Psoas muscle (tissue), 8 donors: ENCODE results near the gene MUTYH. TPM values are rescaled to one million over a fixed set of nuclear protein-coding genes. Genes with fewer than 3 reads are reported as not detected.

Source experiments
- ATAC-seq, 4 donors: fragments of 200-7000 bp; cut with Tn5 transposase; one replicate each; pipeline ENCODE4 v1.9.1; 2020; ENCODE audit warnings: moderate library complexity in 3 of 4, mild to moderate bottlenecking in 2 of 4
- DNase-seq, 2 donors: peaks; one replicate each; pipeline ENCODE4 v3.0.0-alpha.2; 2020
- H3K27ac ChIP-seq: fragments of 200-600 bp; one replicate; pipeline ENCODE4 v1.8.0; 2022
- H3K27me3 ChIP-seq, 3 donors: fragments of 200-600 bp in 1 of 3; one replicate each; pipeline versions ENCODE4 v1.6.1 to v1.8.0; 2013 to 2022; ENCODE audit warnings: low read length in 2 of 3, mild to moderate bottlenecking in 2 of 3, moderate library complexity in 1 of 3; ENCODE audit not compliant: insufficient read depth in 3 of 3
- H3K36me3 ChIP-seq, 2 donors: fragments of 200-600 bp in 1 of 2; one replicate each; pipeline versions ENCODE4 v1.6.1 to v1.8.0; 2013 to 2022; ENCODE audit warnings: low read depth in 1 of 2, mild to moderate bottlenecking in 1 of 2, moderate library complexity in 1 of 2; ENCODE audit not compliant: insufficient read depth in 1 of 2
- H3K4me1 ChIP-seq: fragments of 200-600 bp; one replicate; pipeline ENCODE4 v1.8.0; 2022
- H3K4me3 ChIP-seq: fragments of 200-600 bp; one replicate; pipeline ENCODE4 v1.8.0; 2022; ENCODE audit warnings: mild to moderate bottlenecking
- H3K9me3 ChIP-seq: fragments of 200-600 bp; one replicate; pipeline ENCODE4 v1.8.0; 2022
- WGBS, 3 donors: extraction: QIAGEN DNeasy Blood & Tissue Kit; methylation state at CpG; one replicate each; pipeline versions ENCODE4 v1.1.6 to v1.1.7; 2013; 5-methylcytosine and 5-hydroxymethylcytosine counted together
- intact Hi-C, 2 donors: fragments of 100-400 bp; cut with DNase I; formaldehyde crosslinking; loops; one replicate each; pipeline versions ENCODE4 v1.11.0 to v1.14.2; 2022
- polyA plus RNA-seq, 3 donors: library from polyadenylated mRNA; stranded (reverse); fragments of 200-250 nt; gene quantifications; one replicate each; pipeline ENCODE4 v1.2.3, GENCODE V29; 2013
- total RNA-seq, 4 donors: library from RNA; stranded (reverse); fragmentation: NEBNext Ultra II Directional in 2 of 4; extraction: Animal tissue kit (Norgen Biotek cat#: 25700) in 2 of 4; gene quantifications; one replicate each; pipeline versions ENCODE4 v1.2.1 to v1.2.4, GENCODE V29; 2021 to 2023
- TF ChIP-seq, protein P1 (sequence below): fragments of 200-600 bp; IDR thresholded peaks from one replicate; pipeline ENCODE4 v1.8.0; 2022; ENCODE audit warnings: antibody characterized with exemption
- donor health status: healthy with polysubstance abuse.
- donor health status: DM: no; HTN: no; CAD: no; lungs with moderate emphysema.
- donor health status: Bipolar disorder and iron deficiency.
- donor health status: healthy.
- donor health status: DM: yes; HTN: yes; CAD: no.
- donor health status: DM: no; HTN: no; CAD: no.
- donor health status: DM: no; HTN: no; CAD: no.
- donor health status: DM: yes; HTN: yes; CAD: no.

The MUTYH gene
- total and polyA plus RNA-seq, 7 donors: 7.7 to 16.6 (median 8.4) TPM

DNA sequence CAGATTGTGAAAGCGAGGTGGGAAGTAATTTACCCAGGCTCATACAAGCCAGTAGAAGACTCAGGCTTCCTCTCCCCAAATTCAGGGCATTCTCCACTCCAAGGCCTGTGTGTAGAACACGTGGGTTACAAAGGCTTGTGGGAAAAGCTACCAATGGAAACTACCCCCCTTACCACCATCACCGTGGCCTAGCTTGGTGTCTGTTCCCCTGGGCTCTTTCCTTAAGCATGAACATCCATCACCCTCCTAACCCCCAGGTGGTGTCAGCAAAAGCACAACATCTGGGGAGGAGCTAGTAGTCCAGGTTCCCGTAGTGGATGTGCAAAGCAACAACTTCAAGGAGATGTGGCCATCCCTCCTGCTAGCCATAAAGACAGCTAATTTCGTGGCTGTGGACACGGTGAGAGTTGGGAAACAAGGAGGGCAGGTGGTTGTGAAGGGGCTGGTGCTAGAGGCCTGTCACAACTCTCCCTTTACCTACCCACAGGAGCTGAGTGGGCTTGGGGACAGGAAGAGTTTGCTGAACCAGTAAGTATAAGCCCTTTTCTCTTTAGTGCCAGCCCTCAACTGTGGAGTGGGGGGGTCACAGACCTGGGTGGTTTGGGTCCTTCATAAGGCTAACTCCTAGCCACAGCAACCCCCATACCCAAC, 701 bp upstream of the MUTYH start:
- peaks cover 8 to 47% of the 10 kb centered on the region in 2 donors for H3K36me3 ChIP-seq
- H3K9me3 ChIP-seq: no peaks in the 10 kb centered on the region
- H3K4me3 ChIP-seq: peak overlapping the region; percentile 91
- DNase-seq: no peak
- WGBS, 3 donors: 19 to 28% (median 23%) methylated on average over 6 of the region's 6 CpGs
- intact Hi-C loops: no loop called here
- TF ChIP-seq, protein P1, sequence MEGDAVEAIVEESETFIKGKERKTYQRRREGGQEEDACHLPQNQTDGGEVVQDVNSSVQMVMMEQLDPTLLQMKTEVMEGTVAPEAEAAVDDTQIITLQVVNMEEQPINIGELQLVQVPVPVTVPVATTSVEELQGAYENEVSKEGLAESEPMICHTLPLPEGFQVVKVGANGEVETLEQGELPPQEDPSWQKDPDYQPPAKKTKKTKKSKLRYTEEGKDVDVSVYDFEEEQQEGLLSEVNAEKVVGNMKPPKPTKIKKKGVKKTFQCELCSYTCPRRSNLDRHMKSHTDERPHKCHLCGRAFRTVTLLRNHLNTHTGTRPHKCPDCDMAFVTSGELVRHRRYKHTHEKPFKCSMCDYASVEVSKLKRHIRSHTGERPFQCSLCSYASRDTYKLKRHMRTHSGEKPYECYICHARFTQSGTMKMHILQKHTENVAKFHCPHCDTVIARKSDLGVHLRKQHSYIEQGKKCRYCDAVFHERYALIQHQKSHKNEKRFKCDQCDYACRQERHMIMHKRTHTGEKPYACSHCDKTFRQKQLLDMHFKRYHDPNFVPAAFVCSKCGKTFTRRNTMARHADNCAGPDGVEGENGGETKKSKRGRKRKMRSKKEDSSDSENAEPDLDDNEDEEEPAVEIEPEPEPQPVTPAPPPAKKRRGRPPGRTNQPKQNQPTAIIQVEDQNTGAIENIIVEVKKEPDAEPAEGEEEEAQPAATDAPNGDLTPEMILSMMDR: no peak
- peak in 1 of 4 donors; percentile 3 for ATAC-seq
- no peaks in the 10 kb centered on the region for H3K27me3 ChIP-seq
- peaks cover 17% of the 10 kb centered on the region for H3K4me1 ChIP-seq
- H3K27ac ChIP-seq: peak overlapping the region; percentile 99

DNA sequence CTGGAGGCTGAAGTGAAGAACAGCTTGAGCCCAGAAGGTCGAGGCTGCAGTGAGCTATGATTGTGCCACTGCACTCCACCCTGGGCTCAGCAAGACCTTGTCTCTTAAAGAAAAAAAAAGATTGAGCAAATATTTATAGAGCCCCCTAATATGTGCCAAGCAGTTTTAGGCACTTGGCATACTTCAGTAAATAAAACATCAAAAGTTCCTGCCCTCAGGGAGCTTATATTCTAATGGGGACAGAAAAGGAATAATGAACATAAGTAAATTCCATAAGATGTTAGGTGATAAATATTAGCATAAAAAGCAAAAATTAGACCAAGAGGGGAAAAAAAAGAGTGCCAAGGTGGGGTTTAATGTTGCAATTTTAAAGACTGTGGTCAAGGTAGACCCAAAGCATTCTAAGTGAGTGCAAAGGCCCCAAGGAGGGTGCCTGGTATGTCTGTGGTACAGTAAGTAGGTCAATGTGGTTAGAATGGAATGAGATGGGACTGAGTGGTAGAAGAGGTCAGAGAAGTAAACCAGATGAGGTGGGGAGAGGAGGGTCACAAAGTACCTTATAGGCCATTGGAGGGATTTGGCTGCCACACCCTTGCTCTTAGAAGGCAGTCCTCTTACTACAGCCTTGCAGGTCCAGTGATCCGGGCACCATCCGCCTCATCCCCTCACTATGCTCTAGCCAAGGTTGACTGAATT, 2.5 kb downstream of the MUTYH start:
- H3K4me1 ChIP-seq: peaks cover 17% of the 10 kb centered on the region
- peaks cover 6 to 35% of the 10 kb centered on the region in 2 donors for H3K36me3 ChIP-seq
- ATAC-seq (no peak), DNase-seq (no peak)
- H3K27ac ChIP-seq: no peak overlapping the region
- H3K27me3 ChIP-seq: no peaks in the 10 kb centered on the region
- TF ChIP-seq, protein P1: no peak
- intact Hi-C loops: loop anchor here (2.0 kb wide), 1 partner anchor 33 kb away; no protein-coding TSS in a partner anchor
- H3K4me3 ChIP-seq: no peak overlapping the region
- WGBS, 3 donors: 74 to 91% (median 89%) methylated on average over 3 of the region's 3 CpGs
- no peaks in the 10 kb centered on the region for H3K9me3 ChIP-seq

GRCh38 chr1:45335855-45336324, 4.3 kb downstream of the MUTYH start:
- WGBS, 3 donors: 86 to 87% (median 86%) methylated on average over 4 of the region's 4 CpGs
- Histone ChIP-seq H3K4me1 (peaks cover 4% of the 10 kb centered on the region), H3K27ac (no peak overlapping the region), H3K9me3 (no peaks in the 10 kb centered on the region), H3K36me3 (peaks cover 0 to 38% of the 10 kb centered on the region in 2 donors), H3K4me3 (no peak overlapping the region), H3K27me3 (no peaks in the 10 kb centered on the region)
- DNase-seq (no peak), ATAC-seq (no peak)
- intact Hi-C loops: no loop called here
- TF ChIP-seq, protein P1: no peak

- Histone ChIP-seq H3K36me3 (peaks cover 0 to 50% of the 10 kb centered on the region in 2 donors), H3K27ac (peak overlapping the region; percentile 23), H3K27me3 (no peaks in the 10 kb centered on the region), H3K9me3 (no peaks in the 10 kb centered on the region), H3K4me1 (no peaks in the 10 kb centered on the region), H3K4me3 (no peak overlapping the region)
- TF ChIP-seq, protein P1: no peak
- DNase-seq: peak in 1 of 2 donors; percentile 50
- WGBS, 3 donors: 68 to 71% (median 69%) methylated on average over 9 of the region's 9 CpGs
- intact Hi-C loops: no loop called here
- ATAC-seq: no peak
These were observed 5.7 kb downstream of the MUTYH start for GRCh38 chr1:45334308-45335245.
